BLaER1 (cell line): ENCODE data around the gene KNDC1.

Source experiments
- H3K27ac ChIP-seq: shearing (Covaris generic); formaldehyde crosslinking; 2 replicates; pipeline ENCODE4 v1.8.1; 2022
- H3K27me3 ChIP-seq: shearing (Covaris generic); formaldehyde crosslinking; 2 replicates; pipeline ENCODE4 v1.8.1; 2022
- H3K36me3 ChIP-seq: shearing (Covaris generic); formaldehyde crosslinking; 2 replicates; pipeline ENCODE4 v1.8.1; 2022
- H3K4me1 ChIP-seq: shearing (Covaris generic); formaldehyde crosslinking; 2 replicates; pipeline ENCODE4 v1.8.1; 2022
- H3K4me2 ChIP-seq: shearing (Covaris generic); formaldehyde crosslinking; 2 replicates; pipeline ENCODE4 v1.8.1; 2022
- H3K4me3 ChIP-seq: shearing (Covaris generic); formaldehyde crosslinking; 2 replicates; pipeline ENCODE4 v1.8.1; 2022
- H3K9ac ChIP-seq: shearing (Covaris generic); formaldehyde crosslinking; 2 replicates; pipeline ENCODE4 v1.8.1; 2022
- H3K9me3 ChIP-seq: shearing (Covaris generic); formaldehyde crosslinking; 2 replicates; pipeline ENCODE4 v1.8.1; 2022
- H4K20me1 ChIP-seq: shearing (Covaris generic); formaldehyde crosslinking; 2 replicates; pipeline ENCODE4 v1.8.1; 2022
- Cebpa-rat ChIP-seq: shearing (Covaris generic); IDR thresholded peaks from 2 replicates; pipeline ENCODE4 v1.8.1; 2022

KNDC1 gene

DNA sequence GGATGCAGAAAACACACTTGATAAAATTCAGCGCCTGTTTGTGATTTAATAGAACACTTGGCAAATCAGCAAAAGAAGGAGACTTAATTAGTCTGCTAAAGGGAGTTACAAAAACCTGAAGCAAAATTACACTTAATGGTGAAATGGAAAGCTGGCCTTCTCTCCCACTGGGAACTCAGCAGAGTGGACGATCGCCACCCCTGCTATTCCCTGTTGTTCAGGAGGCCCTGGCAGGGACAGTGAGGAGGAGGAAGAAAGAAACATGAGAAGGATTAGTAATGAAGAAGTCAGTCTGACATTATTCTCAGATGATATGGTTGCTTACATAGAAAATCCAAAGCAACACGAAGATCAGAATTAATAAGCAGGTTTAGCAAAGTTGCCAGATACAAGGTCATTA lies 5.6 kb upstream of the KNDC1 start:
- Histone ChIP-seq H3K36me3 (no peaks in the 10 kb centered on the region), H3K27ac (no peak overlapping the region), H3K4me3 (no peak overlapping the region), H3K9me3 (0 out of 2 replicates have a peak, but pooled peaks cover 3% of the 10 kb centered on the region), H4K20me1 (peaks cover 15% of the 10 kb centered on the region), H3K9ac (no peak overlapping the region), H3K4me1 (peaks cover 11% of the 10 kb centered on the region), H3K4me2 (no peak overlapping the region), H3K27me3 (peaks cover 9% of the 10 kb centered on the region; the same call in 1 of the 2 replicates)
- no peak for TF ChIP-seq Cebpa-rat

DNA sequence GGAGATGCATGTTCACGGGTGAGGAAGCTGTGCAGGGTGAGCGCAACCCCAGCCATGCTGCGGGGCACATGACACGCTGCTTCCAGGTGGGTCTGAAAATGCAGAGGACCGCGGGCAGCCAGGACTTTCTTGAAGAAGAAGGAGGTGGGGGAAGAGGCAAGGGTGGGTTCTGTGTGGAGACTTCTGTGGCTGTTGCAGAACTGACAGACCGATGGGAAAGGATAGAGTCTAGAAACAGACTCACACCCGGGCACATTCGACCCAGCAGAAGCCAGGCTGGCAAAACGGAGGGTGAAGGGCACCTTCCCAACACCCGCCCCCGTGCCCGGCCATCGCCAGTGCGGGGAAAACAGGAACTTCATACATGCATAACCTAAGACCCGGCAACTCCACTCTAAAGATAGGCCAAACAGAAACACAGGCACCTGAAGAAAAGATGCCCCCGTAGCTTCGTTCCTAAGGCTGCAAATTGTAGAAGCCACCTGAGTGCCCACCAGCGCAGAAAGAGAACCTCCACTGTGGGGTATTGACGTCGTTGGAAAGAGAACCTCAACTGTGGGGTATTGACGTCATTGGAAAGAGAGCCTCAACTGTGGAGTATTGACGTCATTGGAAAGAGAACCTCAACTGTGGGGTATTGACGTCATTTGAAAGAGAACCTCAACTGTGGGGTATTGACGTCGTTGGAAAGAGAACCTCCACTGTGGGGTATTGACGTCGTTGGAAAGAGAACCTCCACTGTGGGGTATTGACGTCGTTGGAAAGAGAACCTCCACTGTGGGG lies 4.8 kb upstream of the KNDC1 start:
- Histone ChIP-seq H3K4me3 (no peak overlapping the region), H3K27ac (no peak overlapping the region), H3K27me3 (peaks cover 11% of the 10 kb centered on the region; the same call in 1 of the 2 replicates), H3K36me3 (no peaks in the 10 kb centered on the region), H3K9ac (no peak overlapping the region), H3K4me1 (peaks cover 14% of the 10 kb centered on the region), H3K9me3 (no peaks in the 10 kb centered on the region), H3K4me2 (no peak overlapping the region), H4K20me1 (peaks cover 18% of the 10 kb centered on the region)
- no peak for TF ChIP-seq Cebpa-rat

DNA sequence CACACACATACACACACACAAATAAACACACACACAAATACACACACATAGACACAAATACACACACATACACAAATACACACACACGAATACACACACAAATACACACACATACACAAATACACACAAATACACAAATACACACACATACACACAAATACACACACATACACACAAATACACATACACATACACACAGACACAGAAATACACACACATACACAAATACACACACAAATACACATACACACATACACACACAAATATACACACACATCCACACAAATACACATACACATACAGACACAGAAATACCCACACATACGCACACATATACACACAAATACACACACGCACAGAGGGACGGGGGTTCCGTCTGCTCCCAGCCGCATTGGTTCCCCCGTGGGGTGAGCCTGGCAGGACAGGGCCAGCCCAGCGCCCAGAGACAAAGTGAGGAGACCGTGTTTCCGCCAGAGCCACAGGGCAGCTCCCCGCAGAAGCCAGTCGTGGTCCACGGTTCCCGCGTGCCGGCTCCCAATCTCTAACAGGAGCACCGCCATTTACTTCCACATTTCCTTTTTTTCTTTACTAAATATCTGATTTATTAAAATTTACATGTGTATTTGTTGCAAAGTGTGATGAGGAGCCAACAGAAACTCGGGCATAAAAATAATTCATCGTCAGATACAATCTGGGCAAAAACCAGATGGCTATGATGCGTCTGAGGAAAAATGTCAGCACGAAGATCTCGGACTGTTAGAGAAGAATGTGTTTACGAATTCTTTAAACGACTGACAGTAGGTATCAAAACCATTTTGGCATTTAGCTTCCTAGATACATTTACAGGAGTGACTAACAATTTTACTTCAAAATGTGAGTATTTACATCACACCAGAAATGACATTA lies 3.1 kb upstream of the KNDC1 start:
- Histone ChIP-seq H3K27ac (no peak overlapping the region), H3K4me3 (no peak overlapping the region), H3K4me2 (no peak overlapping the region), H3K4me1 (peaks cover 31% of the 10 kb centered on the region), H3K36me3 (no peaks in the 10 kb centered on the region), H3K9me3 (no peaks in the 10 kb centered on the region), H4K20me1 (peaks cover 34% of the 10 kb centered on the region), H3K27me3 (peaks cover 28% of the 10 kb centered on the region), H3K9ac (no peak overlapping the region)
- no peak for TF ChIP-seq Cebpa-rat

DNA sequence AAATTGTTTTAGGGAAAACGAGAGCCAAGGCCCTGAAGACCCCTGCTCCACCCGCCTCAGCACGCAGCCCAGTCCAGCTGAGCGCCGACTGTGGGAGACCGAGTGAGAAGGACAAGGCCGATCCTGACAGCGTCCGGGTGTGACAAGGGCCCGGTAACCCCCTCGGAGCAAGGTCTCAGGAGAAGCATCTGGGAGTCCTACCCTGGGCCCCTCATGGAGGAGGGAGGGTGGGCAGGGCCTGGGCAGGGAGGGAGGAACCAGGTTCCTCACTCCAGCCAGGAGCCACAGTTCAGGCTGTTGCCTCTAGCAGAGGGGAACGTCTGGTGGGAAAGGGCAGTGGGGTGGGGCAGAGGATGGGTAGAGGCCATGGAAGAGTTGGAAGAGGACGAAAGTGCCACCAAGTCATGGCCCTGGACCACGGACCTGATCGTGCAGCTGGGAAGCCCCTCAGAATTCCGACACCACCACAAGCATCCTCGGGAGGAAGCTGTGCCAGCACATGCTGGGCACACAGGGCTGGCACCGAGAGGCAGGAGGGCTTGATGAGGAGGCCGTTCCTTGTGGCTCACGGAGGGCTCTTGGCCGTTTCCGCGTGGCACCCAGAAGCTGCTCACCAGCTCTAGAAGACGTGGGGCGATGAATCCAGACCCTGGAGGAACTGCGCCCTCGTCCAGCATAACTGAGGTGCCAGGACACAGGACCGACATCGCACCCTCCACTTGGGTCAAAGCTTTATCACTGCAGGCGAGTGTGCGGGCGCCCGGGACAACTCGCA lies 2.2 kb upstream of the KNDC1 start:
- Histone ChIP-seq H3K4me3 (no peak overlapping the region), H3K9ac (no peak overlapping the region), H3K27ac (no peak overlapping the region), H4K20me1 (peaks cover 37% of the 10 kb centered on the region), H3K27me3 (peaks cover 36% of the 10 kb centered on the region), H3K4me1 (peaks cover 40% of the 10 kb centered on the region), H3K36me3 (no peaks in the 10 kb centered on the region), H3K9me3 (no peaks in the 10 kb centered on the region), H3K4me2 (no peak overlapping the region)
- TF ChIP-seq Cebpa-rat = no peak

DNA sequence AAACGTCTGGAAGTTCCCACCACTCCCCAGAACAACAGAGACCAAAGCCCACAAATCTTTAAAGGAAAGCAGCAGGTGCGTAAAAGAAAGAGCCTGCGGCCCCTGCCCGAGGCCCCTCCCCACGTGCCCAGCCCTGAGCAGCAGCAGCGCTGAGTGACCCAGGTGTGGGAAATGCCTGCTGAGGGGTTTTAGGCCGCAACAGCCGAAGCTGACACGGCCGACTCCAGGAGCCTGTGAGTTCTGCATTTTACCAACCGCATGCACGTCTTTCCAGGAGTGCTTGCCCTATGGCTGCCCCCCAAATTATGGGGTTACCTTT lies 1.6 kb upstream of the KNDC1 start:
- no peaks in the 10 kb centered on the region for H3K9me3 ChIP-seq
- H3K27me3 ChIP-seq = peaks cover 36% of the 10 kb centered on the region
- H3K4me1 ChIP-seq = peaks cover 46% of the 10 kb centered on the region
- H3K27ac ChIP-seq = no peak overlapping the region
- no peak overlapping the region for H3K4me2 ChIP-seq
- TF ChIP-seq Cebpa-rat = no peak
- H3K9ac ChIP-seq = no peak overlapping the region
- peaks cover 37% of the 10 kb centered on the region for H4K20me1 ChIP-seq
- no peaks in the 10 kb centered on the region for H3K36me3 ChIP-seq
- no peak overlapping the region for H3K4me3 ChIP-seq

DNA sequence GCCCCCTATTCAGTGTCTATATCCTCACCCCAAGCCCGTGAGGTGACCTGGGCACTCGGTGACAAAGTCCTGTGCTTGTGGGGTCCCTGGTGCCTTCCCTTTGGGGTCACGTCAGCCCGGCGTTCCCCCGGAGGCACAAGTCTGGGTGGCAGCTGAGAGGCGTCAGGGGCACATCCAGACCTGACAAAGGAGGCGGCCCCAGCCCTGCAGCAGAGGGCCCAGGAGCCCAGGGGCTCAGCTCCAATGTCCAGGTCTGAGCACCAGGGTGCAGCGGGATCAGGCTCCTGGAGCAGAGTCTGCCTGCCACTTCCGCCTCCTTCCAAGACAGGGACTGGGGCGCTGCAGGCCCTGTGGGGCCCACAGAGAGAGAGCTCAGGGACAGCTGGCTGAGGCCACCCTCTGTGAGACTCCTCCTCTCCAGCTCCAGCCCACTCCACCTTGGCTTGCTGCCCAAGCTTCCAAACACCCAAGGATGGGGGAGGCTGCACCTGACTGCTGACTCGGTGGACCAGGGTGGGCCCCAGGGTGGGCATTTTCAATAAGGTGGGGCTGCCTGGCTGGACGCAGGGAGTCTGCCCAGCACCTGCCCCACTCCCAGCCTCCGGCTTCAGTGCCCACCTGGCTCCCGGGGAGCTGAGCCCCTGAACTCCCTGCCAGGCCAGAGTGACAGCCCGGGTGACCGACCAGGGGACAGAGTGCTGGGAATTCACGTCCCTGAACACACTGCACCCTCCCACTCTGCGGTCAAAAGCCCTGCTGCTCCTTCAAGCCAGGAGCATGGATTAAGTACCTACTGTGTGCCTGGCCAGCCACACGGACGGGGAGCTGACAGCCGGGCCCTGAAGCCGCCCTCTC lies 1.0 kb upstream of the KNDC1 start:
- Histone ChIP-seq H4K20me1 (peaks cover 37% of the 10 kb centered on the region), H3K4me1 (peaks cover 51% of the 10 kb centered on the region), H3K4me2 (peak overlapping the region; percentile 57), H3K36me3 (no peaks in the 10 kb centered on the region), H3K4me3 (no peak overlapping the region), H3K9me3 (no peaks in the 10 kb centered on the region), H3K9ac (no peak overlapping the region), H3K27ac (no peak overlapping the region), H3K27me3 (peaks cover 36% of the 10 kb centered on the region)
- no peak for TF ChIP-seq Cebpa-rat

DNA sequence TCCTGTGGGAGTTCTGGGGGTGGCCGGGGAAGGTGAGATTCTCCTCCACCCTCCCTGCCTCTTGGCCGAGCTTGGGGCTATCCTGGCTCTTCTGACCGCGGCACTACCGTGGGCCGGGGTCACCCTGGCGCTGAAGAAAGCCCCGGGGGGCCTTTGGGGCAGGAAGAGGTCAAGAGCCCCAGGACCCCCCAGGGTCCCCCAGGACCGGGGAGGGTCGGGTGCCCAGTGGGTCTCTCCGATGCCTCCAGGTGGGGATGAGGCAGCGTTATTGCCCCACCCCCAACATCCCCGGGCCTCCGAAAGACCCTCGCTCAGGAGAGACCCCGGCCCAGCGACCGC lies 439 bp upstream of the KNDC1 start:
- TF ChIP-seq Cebpa-rat = no peak
- no peaks in the 10 kb centered on the region for H3K9me3 ChIP-seq
- H3K4me2 ChIP-seq = peak overlapping the region; percentile 57
- H3K4me3 ChIP-seq = no peak overlapping the region
- H3K9ac ChIP-seq = no peak overlapping the region
- peaks cover 37% of the 10 kb centered on the region for H4K20me1 ChIP-seq
- H3K4me1 ChIP-seq = peaks cover 57% of the 10 kb centered on the region
- peaks cover 36% of the 10 kb centered on the region for H3K27me3 ChIP-seq
- no peak overlapping the region for H3K27ac ChIP-seq
- H3K36me3 ChIP-seq = no peaks in the 10 kb centered on the region

DNA sequence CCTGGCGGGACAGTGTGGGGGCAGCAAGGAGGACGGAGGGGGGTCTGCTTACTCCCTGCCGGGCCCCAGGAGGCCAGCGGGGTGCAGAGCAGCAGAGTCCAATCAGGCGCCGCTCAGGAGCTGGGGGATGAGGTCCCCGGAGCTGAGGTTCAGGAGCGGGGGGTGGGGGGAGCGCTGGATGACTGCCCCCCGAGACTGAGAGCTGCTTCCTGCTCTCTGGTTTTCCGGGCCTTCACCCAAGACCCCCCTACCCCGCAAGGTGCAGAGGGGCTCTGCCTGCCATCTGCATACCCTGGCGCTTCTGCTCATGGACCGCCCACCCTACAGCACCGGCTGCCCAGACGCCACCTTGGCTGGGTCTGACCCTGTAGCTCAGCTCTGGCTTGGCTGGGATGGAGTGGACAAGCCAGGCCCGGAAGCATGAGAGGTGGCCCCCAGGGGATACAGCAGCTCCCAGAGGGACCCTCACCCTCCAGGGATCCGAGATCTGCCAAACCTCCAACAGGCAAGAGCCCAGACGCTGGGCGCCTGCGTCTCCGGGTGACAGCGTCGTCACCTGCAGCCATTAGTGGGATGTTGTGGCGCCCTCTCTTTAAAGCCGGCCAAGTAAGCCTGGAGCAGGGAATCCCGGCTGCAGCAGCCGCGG lies 930 bp downstream of the KNDC1 start:
- Histone ChIP-seq H4K20me1 (peaks cover 37% of the 10 kb centered on the region), H3K9me3 (no peaks in the 10 kb centered on the region), H3K36me3 (no peaks in the 10 kb centered on the region), H3K27me3 (peaks cover 36% of the 10 kb centered on the region), H3K4me2 (peak overlapping the region; percentile 100), H3K4me1 (peaks cover 63% of the 10 kb centered on the region), H3K4me3 (peak overlapping the region; percentile 70), H3K27ac (no peak overlapping the region), H3K9ac (peak overlapping the region; percentile 34; the same call in 1 of the 2 replicates)
- TF ChIP-seq Cebpa-rat = no peak
